Activated T-cell treated with anti-CD3 and anti-CD28 coated beads, Interleukin-2, amount 50 U/mL, for 48 hours (primary cell): ENCODE data around the gene AP2S1.
"Not testable (repeated sequence)": the region's sequence is repeated elsewhere in the genome, so short reads cannot be mapped to it uniquely, and the experiment has no call there.

ENCODE experiments used
- DNase-seq, 2 experiments: peaks; one replicate each; pipeline ENCODE4 v3.0.0-alpha.2; 2020

Gene AP2S1

DNA sequence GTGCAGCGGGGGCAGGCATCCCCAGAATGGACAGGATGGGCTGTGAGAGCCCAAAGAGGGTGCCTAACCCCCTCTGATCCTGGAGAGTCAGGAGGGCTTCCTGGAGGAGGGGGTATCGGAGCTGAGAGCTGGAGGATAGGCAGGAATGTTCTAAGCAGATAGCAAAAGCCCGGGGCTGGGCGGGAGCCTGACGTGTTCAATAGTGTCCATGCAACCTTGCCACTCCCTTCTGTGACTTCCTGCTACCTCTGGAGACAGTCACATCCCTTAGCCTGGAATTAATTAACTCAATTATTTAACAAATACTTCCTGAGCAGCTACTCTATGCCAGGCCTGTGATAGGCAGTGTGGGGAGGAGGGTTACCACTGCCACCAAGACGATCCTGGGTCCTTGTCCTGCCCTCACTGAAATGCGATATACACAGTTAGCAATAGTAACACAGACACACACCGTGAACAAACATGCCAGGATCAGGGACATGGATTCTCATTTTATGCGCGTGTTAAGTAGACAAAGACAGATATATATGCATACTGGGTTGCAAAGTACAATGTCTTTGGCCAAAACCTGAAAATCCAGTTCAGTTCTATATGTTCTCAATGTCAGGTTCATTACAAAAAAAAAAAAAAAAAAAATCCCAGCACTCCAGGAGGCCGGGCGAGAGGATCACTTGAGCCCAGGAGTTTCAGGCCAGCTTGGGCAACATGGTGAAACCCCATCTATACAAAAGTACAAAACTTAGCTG is 10.7 kb downstream of the AP2S1 start:
- no peak for DNase-seq

DNA sequence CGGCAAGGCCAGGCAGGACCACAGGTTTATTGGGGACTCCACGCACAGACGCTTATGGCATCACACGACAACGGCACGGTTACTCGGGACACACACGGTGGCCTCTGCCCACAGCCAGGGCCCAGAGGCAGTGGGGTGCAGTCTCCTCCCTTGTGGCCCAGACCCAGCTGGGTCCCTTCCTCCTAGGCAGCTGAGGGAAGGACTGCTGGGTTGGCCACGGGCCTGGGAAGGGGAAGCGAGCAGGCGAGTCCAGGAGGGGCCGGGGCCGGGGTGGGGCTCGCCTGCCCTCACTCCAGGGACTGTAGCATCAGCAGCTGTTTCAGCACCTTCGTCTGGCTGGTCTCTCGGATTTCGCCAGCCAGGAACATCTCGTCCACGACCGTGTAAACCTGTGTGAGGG is 12.5 kb downstream of the AP2S1 start:
- no peak for DNase-seq

DNA sequence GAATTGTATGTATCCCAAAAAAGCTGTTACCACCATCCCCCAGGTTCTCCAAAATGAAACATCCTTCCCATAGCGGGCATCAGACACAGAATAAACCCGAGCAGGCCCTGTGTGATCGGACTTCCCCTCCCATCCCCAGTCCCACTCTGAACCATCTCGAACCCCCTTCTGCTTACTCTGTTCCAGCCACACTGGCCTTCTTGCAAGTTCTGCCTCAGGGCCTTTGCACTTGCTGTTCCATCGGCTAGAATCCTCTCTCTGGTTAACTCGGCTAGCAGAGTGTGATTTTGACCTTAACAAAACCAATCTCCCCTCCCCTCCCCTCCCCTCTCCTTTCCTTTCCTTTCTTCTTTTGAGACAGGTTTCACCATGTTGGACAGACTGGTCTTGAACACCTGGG is 15.7 kb downstream of the AP2S1 start:
- DNase-seq = no peak

DNA sequence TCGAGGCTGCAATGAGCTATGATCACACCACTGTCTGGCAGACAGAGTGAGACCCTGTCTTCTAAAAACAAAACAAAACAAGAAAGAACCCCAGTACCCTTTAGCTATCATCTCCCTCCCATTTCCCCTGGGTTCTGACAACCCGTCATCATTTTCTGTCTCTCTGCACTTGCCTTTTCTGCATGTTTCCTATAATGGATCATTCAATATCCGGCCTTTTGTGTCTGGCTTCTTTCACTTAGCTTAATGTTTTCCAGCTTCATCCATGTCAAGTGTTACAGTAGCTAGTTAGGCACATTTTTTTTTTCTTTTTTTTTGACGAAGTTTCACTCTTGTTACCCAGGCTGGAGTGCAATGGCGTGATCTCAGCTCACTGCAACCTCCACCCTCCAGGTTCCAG is 16.5 kb downstream of the AP2S1 start:
- no peak for DNase-seq

DNA sequence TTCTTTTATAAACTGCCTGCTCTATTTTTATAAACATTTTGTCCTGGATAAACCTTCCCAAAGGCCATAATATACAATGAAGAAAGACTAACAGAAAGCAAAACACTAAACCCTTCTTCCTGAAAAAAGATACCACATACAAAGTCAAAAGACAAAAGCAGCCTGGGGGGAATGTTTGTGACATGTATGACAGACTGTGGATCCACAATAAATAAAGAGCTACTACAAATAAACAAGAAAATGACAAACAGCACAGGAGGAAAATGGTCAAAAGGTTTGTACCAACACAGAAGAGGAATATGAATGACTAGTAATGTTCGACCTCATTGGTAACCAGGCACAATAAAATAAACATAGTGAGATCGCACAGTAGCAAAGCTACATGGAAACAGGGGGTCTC is 19.8 kb downstream of the AP2S1 start:
- no peak for DNase-seq

DNA sequence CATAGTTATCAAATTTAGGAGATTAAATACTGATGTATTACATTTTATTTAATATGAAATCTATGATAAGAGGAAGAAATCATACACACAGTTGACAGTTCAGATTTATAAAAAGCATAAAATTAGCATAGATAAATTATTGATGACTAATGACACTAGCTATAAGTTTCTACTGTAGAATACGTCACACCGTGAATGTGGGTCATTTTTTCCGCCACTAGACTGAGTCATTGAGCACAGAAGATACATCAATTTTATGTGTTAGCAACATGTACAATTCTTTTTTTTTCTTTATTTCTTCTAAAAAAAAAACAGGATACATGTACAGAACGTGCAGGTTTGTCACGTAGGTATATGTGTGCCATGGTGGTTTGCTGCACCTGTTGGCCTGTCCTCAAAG is 22.2 kb downstream of the AP2S1 start:
- DNase-seq = peak; percentile 64 to 70

DNA sequence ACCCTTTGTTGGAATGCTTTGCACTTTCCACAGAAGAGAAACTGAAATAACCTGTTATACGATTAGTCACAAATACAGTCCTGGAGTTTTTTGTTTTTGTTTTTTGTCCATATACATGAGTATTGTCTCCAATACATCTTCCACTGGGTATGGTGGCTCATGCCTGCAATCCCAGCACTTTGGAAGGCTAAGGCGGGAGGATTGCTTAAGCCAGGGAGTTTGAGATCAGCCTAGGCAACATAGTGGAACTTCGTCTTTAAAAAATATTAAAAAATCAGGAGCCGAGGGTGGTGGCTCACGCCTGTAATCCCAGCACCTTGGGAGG is 25.0 kb downstream of the AP2S1 start:
- no peak for DNase-seq

DNA sequence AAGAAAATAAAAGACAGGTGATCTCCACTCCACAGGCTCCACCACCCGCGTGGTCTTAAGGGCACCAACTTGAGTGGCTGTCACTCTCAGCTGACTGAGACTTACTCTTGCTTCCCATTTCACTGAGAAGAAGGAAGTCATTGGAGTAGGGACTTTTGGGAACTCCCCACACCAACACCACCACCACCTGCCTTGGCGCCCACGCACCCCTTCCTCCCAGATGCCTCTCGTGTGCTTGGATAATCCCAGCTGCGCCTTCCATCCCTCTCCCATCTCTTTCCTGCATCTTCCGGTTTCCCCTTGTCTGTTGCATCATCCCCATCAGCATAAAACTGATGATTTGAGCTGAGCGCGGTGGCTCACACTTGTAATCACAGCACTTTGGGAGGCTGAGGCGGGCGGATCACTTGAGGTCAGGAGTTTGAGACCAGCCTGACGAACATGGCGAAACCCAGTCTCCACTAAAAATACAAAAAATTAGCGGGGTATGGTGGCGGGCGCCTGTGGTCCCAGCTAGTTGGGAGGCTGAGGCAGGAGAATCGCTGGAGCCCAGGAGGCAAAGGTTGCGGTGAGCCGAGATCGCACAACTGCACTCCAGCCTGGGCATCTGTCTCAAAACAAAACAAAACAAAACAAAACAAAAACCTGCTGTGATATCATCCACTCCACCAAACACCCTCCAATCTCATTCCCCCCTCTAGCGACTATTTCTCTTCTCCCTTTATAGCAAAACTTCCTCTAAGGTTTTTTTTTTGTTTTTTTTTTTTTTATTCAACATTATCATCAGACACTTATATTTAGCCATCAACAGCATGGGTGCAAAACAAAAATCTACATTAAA is 25.5 kb downstream of the AP2S1 start:
- DNase-seq = no peak

DNA sequence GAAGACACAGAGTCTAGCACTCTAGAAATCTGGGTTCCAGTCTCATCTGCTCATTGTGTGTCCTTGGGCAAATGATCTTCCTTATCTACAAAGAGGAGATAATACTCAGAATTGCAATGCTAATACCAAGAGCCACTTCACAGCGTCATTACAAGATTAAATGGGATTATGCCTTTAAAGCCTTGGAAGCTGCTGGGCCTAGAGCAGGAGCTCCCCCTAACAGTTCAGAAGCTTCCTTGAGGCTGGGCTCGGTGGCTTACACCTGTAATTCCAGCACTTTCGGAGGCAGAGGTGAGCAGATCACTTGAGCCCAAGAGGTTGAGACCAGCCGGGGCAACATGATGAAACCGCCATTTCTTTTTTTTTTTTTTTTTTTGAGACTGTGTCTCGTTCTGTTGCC is 27.6 kb downstream of the AP2S1 start:
- DNase-seq = no peak

DNA sequence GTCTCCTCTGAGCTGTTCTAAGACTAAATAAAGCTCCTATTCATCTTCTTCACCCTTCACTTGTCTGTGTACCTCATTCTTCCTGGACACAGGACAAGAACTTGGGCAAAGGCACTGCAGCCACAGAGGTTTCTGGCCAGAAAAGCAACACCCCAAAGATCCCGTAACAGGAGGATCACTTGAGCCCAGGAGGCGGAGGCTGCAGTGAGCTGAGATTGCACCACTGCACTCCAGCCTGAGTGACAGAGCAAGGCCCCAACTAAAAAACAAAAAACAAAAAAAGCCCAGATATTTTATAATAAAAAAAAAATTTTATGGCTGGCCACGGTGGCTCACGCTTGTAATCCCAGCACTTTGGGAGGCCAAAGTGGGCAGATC is 28.2 kb downstream of the AP2S1 start:
- not testable (repeated sequence) for DNase-seq

DNA sequence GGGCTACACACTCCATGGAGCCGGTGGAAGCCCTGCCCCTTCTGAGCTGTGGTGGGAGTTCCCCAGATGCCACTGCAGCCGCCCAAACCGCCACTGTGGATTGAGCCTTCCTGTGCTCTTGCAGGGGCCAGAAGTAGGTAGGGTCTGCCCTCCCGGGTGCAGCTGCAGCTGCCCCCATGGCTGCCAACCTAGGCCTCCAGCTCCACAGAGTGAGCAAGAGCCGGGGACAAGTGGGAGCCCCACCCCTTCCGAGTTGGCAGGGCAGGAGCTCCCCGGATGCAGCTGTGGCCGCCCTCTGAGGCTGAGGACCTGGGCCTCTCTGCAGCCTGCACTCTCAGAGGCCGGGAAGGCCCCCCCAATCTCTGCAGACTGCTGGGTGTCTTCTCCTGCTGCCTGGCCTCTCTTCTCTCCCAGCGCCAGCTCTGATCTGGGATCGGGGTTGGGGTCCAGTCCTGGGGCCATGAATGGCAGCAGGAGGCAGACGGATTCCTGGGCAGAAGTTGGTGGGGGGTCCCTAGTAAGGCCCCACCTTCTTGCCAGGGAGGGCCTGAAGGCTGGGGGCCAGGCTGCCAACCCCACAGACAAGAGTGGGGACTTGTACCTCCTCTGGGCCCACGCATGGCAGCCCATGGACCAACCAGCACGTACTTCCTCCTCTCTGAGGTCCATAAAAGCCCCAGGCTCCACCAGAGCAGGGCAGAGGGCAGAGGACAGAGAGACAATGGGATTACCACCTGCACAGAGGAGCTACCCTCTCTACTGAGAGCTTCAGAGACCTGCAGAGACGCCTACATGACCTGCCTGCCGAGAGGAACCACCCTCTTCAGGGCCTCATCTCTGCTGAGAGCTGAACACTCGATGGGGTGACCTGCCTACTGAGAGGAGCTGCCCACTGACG is 28.9 kb downstream of the AP2S1 start:
- peak; percentile 68 to 69 for DNase-seq

DNA sequence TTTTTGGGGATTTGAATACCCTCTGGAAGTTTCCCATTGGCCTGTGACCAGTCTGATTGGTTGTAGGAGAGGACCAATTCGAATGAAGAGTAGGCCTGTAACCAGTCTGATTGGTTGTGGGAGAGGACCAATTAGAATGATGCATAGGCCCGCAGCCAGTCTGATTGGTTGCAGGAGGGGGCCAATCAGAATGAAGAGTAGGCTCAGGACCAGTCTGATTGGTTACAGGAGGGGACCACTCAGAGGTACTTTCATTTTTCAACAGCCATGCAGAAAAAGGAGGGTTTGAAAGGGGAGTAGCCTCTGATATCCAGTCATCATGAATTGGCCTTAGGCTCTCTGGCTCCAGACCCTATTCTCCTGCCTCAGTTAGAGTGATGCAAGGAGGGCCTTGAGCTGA is 31.8 kb downstream of the AP2S1 start:
- peak; percentile 39 to 42 for DNase-seq

DNA sequence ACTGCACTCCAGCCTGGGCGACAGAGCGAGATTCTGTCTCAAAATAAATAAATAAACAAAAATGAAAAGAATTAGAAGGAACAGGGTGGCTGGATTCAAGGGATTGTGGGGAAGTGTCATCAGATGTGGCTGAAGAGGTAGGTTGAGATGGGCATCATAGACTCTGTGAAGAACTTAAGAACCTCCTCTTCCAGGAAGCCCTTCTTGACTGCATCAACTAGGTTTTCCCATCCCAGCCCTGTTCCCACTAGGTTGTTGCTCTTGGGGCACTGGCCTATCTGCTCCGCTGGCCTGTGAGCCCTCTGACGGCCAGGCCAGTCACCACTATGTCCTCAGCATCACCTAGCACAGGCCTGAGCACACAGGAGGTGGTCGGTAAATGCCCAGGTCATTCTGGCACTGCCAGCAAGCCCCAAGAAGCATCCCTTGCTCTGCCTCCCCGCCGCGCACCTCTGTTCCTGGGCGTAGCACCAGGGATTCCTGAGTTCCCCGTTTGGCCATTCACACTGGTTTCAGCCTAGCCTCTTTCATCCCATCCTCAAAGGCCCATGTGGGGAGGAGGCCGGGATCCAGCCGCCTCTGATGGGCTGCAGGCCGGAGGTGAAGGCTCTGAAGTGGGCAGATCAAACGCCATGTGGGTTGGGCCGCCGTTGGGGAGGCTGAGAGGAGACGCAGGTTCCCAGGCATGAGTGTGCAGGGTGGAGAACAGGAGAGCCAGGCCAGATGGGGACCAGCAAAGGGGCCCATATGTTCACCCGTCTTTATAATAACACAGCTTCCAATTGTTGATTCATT is 34.6 kb downstream of the AP2S1 start:
- DNase-seq = no peak

DNA sequence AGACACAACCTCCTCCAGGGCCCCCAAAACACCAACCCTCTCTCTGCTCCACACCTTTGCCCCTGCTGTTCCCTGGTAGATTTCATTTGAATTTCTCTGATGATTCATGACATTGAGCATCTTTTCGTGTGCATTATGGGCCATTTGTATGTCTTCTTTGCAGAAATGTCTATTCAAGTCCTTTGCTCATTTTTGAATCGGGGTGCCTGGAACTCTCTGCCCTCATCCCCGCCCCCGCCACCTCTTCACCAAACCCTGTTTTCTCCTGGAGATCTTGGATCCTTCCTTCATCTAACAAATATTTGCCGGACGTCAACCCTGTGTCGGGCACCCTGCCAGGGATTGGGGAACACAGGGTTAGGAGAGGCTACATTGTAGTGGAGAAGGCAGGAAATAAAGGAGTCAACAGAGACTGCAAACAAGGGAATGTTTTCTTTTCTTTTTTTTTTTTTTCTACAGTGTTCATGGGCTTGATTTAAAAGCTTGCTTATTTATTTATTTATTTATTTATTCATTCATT is 36.7 kb downstream of the AP2S1 start:
- no peak for DNase-seq

DNA sequence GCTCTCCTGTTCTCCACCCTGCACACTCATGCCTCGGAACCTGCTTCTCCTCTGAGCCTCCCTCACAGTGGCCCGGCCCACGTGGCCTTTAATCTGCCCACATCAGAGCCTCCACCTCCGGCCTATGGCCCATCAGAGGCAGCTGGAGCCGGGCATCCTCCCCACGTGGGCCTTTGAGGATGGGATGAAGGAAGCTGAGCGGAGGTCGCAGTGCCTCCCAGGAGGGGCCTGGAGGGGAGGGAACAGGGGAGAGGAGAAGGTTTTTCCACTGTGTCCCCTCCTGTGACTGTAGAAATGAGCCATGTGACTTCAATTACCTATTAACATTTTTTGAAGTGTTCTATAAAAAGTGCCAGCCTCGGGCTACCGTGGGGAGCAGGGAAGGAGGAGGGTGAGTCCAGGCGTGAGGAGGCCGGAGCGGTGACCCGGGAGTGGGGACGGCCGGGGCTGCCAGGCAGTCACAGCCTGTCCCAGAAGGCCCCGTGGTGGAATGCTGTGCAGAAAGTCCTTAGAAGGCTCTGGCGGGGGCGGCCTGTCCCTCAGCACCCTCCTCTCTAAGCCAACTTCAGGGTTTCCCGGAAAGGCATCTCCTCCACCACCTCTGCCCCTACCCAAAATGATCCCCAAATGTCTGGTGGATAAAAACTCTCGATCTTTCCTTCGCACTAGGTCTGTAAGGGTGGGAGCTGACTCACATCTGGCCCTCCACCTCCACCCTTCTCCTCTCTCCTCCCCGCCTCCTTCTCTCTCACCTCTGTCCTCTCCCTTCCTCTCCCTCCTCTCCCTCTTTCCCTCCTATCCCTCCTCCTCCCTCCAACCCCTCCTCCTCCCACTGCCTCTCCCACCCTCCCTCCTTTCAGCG is 37.4 kb downstream of the AP2S1 start:
- no peak for DNase-seq

DNA sequence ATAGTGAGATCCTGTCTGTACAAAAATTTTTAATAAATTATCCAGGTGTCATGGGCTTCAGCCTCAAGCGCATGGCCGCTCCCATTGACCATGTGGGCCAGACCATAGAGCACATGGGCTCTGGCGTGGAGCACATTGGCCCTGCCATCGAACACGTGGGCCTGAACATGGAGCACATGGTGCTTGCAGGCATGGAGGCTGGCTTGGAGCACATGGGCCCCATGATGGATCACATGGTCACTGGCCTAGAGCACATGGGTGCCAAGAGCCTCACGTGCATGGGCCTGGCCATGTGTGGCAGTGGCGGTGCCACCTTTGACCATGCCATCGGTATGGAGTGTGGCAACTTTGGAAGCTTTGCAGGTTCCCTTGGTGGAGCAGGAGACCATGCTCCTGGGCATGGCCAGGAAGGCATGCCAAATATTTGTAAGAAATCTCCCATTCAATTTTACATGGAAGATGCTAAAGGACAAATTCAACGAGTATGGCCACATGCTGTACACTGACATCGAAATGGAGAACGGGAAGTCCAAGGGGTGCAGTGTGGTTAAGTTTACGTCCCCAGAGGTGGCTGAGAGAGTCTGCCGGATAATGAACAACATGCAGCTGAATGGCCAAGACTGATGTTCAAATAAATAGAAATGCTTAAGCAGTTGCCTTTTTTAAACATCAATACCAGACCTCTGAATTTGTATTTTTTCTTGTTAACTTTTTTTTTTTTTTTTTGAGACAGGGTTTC is 40.9 kb downstream of the AP2S1 start:
- DNase-seq = no peak

DNA sequence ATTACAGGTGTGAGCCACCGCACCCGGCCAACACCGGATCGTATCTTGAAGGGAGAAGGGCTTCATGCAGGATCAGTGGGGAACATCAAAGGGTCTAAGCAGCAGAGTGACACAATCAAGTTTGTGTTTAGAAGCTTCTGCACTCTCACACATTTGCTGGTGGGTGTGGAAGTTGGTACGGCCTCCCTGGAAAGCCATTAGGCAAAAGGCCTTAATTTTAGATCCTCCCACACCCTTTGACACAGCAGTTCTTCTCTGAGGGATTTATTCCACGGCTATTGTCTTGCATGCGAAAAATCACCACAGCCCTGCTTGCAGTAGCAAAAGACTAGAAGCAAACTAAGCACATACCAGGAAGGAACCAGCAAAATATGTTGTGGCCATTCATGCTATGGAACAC is 44.0 kb downstream of the AP2S1 start:
- no peak for DNase-seq

DNA sequence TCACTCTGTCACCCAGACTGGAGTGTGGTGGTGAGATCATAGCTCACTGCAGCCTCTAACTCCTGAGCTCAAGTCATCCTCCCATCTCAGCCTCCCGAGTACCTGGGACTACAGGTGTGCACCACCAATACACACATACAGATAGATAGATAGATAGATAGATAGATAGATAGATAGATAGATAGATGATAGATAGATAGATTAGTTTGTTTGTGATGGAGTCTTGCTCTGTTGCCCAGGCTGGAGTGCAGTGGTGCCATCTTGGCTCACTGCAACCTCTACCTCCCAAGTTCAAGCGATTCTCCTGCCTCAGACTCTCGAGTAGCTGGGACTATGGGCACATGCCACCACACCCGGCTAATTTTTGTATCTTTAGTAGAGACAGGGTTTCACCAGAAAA is 46.2 kb downstream of the AP2S1 start:
- not testable (repeated sequence) for DNase-seq

DNA sequence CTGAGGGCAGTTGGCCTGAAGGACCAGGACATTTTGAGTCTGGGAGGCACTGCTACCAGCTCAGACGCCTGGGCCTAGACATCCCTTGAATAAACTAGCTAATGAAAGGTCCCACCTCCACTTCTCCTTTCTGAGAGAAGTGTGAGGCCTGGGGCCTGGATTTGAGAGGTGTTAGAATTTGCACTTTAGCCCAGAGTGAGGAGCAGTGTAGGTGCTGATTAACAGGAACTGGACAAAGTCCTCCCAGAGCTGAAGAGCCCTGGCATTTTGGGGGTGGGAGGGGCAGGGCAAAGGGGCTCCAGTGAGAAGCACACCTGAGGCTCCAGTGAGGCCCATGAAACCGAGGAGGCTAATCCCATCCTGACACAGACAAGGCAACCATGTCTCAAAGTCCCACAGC is 47.1 kb downstream of the AP2S1 start:
- no peak for DNase-seq

DNA sequence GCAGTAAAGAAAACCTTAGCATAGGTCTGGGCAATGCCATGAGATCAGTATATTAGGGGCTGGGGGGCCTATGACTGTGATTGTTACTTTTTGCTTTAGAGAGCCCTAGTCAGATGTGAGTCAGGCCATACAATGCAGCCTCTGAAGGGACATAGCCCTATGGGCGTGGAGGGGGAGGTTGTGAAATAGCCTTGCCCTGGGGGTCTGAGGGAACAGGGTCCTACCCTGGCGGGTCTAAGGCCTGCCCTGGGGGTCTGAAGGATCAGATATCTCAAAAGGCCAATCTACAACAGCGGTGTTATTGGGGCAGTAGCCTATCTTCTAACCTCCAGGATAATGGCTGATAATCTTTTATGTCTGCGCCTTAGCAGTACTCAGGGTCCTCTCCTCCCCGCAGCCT is 48.5 kb downstream of the AP2S1 start:
- no peak for DNase-seq

DNA sequence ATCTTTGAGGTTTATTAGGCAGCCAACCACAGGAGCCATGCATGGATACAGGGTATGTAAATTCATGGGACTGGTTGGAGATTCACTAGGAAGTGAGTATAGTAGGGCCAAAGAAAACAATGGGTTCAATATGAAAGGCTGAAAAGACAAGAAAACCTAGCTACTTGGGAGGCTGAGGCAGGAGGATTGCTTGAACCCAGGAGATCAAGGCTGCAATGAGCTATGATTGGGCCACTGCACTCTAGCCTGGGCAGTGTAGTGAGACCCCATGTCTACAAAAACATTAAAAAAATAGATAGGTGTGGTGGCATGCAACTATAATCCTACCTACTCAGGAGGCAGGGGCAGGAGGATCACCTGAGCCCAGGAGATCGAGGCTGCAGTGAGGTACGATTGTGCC is 51.9 kb downstream of the AP2S1 start:
- DNase-seq = no peak
